H4 (cell line): ENCODE measurements around the gene RPL19. TPM values are rescaled to one million over a fixed set of nuclear protein-coding genes. Genes with fewer than 3 reads are reported as not detected.

Experiments
- DNase-seq: peaks from one replicate; pipeline ENCODE4 v3.0.0-alpha.2; 2015; ENCODE audit warnings: low spot score
- total RNA-seq: library from RNA; depleted of rRNA; stranded (reverse); fragments of >200 nt; shearing (Covaris generic); gene quantifications from 2 replicates; pipeline ENCODE4 v1.2.3, GENCODE V29; 2014

RPL19 gene
- total RNA-seq, 1 experiment from 2014 or later, result 3,244 TPM

DNA sequence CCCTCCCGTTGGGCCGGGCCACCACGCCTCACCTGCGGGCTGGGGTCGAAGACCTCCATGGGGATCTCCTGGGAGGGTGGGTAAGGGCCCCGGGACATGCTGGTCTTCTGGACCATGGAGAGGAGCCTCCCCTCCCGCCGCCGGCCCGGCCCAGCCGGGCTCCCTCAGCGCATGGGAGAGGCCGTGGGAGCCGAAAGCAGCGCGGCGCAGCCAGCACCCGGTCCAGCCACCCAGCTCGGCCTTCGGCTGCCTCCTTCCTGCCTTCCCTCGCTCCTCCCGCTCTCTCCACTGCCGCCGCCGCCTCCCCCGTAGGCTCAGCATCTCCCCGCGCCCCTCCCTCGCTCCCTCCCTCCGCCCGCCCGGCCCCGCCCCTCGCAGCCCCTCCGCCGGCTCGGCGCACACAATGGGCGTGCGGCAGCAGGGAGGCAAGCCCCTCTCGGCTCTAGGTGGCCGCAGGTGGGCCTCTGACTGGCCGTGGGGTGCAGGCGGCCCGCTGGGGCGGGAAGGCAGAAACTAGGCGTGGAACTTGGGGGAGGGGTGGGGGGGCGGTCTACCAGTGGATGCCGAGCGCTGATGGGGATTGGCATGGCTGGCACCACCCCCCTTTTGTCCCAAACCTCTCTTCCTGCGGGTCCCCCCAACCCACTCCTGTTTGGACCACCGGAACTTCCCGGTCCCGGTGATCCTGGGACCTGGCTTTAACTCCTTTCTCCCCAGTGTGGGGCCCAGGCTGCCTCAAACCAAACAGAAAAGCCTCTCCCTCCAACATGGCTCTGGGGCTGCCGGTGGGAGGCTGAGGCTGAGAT, 2.5 kb upstream of the RPL19 start, which contains the start of gene CACNB1:
Gene CACNB1, minus strand, starts transcription at position 290 of the 806 bp plus-strand sequence. Its CDS starts 174 bp downstream, at position 116.
- DNase-seq, result peak; percentile 68

DNA sequence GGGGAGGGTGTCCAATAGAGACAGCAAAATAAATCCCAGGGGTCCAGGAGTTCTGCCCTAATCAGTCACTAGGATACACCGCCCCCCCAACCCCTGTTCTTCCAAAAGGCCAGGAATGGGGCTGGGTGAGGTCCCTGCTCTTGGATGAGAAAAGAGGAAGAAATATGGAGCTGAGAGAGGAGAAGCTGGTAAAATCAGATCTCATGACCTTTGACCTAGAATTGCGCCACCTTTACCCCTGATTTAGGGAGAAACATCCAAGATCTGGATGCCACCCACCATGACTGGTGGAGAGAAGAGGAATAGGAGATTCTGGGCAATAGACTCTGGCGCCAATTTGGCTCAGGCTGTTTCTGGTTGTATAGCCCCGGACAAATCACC, 1.9 kb upstream of the RPL19 start:
- DNase-seq, result no peak

DNA sequence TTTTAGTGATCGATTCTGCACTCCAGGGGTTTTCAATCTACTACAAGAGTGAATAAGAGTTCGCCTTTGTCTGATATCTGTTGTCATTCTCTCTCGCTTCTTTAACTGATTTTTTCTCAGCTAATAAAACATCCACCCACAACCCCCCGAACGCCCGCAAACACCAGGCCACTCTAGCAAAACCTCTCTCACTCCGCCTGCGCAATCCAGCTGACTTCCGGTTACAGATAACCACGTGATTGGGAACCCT, 338 bp upstream of the RPL19 start:
- DNase-seq, result peak; percentile 93

DNA sequence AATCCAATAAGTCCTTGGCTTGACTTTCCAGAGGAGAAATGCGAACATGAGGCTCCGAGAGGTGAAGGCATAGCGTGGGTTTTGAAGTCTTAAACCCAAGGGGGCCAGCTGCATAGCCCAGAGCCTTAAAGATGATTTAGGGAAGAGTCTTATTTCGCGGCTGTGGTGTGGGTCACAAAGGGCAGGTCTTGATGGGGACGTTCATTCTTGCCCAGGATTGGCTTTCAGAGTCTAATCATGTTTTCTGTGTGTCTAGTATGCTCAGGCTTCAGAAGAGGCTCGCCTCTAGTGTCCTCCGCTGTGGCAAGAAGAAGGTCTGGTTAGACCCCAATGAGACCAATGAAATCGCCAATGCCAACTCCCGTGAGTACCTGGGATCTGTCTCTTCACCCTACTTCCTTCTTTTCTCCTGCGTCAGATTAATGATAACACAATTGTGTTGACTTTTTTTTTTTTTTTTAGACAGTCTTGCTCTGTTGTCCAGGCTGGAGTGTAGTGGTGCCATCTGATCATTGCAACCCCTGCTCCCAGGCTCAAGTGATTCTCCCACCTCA, 951 bp downstream of the RPL19 start:
- no peak for DNase-seq

DNA sequence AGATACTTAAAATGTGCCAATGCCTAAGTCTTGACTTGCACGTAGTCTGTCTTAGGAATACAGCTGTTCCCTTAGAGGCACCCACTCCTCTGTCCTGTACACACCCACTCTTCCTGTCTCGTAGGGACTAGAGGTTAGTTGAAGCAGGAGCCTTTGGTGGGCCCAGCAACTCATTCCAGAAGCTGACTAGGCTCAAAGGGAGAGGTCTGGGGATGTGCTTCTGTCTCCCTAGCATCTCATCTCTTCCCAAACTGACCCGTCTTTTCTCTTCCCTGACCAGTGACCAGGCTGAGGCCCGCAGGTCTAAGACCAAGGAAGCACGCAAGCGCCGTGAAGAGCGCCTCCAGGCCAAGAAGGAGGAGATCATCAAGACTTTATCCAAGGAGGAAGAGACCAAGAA, 4.2 kb downstream of the RPL19 start:
- no peak for DNase-seq

DNA sequence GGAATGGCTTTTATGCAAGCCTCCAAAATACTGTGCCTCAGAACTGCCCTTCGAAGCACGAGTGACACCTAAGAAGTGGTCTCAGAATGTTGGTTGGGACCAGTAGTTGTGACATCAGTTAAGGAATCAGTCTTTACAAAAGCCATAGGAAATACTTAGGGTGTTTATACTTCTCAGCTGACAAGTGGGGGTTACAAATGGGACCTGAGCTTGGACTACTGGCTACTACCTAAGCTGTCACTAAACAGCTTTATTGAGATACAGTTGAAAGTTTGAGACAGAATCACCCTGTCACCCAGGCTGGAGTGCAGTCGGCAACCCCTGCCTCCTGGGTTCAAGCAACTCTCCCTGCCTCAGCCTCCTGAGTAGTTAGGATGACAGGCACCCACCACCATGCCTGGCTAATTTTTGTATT, 5.0 kb downstream of the RPL19 start:
- no peak for DNase-seq

DNA sequence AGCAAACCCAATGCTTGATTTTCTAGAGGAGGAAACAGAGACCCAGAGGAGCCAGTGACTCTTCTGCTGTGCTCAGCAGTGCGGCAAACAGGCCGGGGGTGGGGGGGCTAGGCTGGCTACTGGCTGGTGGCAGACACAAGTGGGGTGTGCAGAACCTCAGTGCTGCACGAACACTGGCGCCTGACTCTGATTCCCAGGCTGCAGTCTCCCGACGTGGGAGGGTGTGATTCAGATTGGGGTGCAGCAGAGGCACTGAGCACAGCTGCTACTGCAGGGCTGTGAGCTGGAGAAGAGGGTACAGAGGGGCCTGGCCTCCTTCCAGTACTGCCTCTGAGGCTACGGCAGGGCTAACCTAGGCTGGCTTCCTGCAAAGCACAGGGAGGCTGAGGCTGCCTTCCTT, 8.1 kb downstream of the RPL19 start:
- no peak for DNase-seq

DNA sequence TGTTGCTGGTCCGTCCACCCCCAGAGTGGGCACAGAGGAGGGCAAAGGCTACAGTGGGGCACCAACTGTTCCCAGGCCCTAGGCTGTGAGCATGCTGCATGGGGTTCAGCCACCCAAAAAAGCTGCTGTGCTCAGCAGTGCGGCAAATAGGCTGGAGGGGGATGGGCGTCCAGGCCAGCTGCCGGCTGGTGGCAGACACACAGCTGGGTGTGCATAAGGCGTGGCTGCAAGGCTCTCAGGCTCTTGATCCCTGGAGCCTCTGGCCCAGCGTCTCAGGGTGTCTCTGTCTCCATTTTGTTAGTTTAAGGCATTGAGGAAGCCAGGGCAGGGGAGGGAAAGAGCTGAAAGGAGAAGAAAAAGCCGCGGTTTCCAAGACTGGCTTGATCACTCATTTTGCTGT, 8.8 kb downstream of the RPL19 start:
- DNase-seq, result no peak

DNA sequence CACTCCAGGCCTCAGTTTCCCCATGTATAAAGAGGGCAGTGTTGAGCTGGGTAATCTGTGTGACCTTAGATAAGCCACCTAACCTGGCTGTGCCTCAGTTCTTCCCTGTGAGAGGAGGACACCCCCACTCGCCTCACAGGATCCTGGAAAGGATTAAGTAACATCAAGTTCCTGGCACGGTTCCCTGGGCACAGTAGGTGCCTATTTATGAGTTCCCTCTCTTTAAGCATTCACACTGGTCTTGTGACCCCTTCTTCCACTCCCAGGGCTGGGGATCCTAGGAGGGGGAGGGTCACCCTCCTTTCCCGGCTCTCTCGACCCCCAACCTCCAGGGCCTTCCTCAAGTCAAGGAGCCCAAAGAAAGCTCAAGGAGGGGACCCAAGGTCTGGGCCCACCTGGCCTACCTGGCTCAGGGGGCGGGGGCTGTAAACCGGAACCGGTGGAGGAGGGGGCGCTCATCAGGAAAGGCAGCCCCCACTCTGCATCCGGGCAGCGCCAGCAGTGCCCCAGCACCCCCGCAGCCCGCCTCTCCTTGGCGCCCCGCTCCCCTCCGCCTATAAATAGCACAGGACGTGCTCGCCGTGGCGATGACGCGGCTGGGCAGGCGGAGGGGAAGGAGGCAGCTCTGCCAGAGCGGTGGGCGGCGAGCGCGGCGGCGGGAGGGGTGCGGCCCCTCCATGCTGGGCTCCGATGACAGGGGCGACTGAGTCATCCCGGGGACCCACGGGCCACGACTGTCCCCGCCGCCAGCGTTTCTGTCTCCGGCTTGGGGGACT, 9.4 kb downstream of the RPL19 start:
- DNase-seq, result no peak

DNA sequence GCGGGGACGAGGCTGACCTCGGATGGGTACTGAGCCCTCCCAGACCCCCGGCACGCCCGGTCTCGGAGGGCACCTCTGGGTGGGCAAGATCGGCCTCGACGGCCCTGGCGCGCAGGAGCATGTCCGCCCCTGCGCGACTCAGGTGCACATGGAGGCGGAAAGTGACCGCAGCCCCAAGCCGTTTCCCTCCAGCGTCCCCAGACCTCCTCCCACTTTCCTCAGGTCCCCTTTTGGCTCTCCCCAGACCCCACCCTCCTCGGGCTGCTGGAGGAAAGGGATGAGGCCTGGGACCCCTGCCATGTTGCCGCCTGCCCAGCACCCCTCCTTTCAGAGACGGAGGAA, 10.0 kb downstream of the RPL19 start:
- no peak for DNase-seq

DNA sequence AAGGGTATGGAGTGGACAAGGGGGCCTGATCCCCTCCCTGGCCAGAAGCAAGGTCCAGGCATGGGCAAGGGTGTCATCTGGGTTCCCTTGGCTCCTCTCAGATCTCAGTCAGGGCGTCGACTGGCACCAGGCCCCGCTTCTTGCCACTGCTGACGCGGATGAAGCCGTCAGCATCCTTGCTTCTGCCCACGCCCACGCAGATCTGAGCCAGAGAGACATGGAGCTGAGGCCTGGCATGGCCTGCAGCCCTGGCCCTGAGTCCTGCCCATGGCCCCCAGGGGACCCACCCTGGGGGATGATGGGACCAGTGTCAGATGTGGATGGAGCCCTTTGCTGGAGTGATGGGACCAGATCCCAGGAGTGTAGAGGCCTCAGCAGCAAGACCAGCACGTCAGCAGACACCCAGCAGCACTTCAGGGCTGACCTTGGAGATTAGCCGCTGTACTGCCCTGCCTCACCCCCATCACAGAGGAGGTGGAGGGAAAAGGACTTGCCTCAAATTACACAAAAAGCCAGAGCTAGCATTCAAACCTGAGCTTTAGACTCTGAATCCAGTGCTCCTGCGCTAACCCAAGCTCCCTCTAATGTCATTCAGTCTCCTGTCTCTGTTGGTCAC, 12.2 kb downstream of the RPL19 start:
- no peak for DNase-seq

DNA sequence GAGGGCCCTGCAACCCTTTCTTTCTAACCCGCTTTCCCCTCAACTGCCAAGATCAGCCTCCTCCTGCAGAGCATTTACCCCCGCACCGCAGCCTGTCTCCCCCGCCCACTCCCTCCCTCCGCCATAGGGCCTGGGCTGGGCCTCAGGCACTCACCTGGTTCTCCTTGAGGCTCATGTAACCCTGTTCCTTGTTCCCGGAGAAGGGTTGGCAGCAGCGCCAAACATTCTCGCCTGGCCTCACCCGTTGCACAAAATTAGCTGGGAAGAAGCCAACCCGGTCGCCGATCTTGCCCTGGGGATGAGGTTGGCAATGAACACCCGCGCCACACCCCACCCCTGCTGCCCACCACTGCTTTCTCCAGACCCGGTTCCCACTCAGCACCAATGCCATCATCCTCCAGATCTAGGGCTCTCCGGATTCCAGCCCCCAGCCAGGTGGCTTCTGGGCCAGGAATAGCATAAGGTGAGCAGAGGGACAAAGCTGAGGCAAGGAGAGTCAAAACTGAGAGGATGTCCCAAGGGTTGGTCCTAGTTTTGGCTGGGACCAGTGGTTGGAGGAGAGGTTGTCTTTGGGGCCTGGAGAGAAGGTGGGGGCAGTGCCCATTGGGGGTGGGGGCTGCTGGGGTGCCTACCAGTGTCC, 12.9 kb downstream of the RPL19 start:
- no peak for DNase-seq

DNA sequence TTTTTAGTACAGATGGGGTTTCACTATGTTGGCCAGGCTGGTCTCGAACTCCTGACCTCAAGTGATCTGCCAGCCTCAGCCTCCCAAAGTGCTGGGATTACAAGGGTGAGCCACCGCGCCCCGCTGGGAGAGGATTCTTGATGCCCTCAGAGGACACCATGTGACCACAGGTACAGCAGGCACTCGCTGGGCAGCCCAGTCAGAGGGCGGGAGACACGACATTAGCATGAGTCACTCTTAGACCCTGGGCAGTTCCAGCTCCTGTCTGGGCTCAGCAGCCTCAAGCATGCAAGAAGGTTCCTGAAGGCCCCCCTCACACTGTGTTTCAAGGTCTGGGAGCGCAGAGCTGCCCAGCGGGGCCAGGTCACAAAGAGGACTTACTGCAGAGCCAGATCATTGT, 13.8 kb downstream of the RPL19 start:
- peak; percentile 63 for DNase-seq

DNA sequence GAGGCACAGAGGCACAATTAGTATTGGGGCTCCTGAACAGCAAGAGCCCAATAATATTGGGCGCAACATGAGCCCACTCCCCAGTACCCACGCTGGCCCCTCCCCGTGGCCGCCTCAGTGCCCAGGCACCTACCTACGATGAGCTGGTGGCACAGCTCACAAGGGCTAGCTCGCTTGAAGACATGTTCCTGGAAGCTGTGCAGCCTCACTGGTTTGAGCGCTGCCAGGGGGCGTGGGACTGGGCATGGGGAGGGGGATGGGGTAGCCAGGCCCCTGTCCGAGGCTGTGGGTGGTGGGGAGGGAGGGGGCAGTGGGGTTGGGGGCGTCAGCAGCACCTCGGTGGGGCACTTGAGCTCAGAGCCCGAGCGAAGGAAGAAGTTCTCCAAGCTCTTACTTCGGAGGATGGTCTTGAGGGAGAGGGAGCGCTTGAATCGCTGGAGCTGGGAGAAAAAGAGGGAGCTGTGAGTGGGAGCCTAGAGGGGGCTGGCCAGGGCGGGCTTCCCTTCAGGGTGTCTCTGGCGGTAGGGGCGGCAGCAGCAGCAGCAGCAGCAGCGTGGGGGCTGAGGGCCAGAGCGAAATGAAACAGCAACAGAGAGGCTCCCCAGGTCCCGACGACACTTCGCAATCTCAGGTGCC, 17.8 kb downstream of the RPL19 start:
- no peak for DNase-seq

DNA sequence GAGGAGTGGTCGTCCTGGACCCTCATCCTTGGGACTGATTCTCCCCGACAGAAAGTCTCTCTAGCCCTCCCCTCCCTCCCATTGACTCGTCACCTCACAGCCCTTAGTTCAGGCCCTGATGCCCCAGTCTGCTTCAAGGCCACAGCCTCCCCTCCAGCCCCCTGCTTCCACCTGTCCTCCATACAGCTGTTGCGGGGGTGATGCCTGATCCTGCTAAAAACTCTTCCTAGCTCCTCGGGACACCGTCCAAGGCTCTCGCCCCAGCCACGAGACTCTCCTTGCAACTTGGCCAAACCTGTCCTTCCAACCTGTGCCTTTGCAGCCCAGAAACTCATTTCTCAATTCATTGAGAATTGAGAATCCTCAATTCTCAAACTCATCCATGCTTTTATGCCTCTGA, 18.8 kb downstream of the RPL19 start:
- DNase-seq, result no peak

DNA sequence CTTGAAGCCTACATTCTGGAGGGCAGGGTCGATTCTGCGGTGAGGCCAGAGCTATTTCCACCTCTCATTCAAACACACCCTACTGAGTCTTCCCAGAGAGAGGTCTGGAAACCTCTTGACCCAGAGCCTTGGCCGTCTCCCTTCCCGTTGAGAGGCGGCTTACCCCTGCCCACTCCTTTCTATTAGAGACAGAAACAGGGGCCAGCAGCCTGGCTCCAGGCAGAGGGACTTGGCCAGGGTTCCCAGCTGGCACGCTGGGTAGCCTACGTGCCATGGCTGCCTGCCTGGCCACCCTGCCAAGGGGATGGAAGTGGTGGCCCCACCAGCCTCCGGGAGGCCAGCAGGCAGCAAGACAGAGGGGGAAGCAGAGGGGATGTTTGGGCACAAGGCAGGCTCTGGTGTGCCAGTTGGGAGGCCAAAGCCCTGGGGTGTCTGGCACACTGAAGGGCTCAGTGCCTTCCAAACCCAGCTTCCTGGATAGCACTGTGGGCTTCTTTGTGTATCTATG, 19.6 kb downstream of the RPL19 start:
- no peak for DNase-seq

DNA sequence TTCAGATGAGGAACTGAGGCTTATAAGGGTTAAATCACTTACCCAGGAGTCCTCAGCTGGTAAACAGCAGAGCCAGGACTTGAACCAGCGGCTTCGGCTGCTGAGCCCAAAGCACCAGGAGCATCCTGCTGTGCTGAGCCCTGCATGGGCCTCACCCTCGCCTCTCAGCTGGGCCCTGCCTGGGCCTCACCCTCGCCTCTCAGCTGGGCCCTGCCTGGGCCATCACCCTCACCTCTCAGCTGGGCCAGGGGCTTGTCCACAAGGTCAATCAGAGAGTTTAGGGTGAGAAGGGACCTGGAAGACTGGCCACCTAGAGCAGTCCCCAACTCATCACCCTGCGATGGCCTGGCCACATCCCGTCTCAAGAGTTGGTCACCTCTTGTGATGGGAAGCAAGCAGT, 21.5 kb downstream of the RPL19 start:
- no peak for DNase-seq

DNA sequence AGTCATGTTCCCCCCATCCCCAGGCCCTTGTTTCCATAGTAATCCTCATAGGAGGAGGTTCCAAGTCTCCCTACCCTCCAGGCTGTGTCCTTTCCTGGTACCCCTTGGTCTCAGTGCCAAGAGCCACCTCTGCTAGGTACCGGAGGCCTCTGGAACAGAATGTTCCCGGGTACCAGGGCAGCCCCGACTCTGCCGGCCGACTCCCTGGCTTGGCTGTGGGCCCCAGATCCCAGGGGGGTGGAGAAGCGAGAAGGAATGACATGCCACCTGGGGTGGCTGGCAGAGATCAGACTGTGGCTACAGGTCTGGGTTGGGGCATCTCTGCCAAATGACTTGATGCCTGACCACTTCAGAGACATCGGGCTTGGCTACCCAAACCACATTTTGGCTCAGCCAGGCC, 22.1 kb downstream of the RPL19 start:
- no peak for DNase-seq

DNA sequence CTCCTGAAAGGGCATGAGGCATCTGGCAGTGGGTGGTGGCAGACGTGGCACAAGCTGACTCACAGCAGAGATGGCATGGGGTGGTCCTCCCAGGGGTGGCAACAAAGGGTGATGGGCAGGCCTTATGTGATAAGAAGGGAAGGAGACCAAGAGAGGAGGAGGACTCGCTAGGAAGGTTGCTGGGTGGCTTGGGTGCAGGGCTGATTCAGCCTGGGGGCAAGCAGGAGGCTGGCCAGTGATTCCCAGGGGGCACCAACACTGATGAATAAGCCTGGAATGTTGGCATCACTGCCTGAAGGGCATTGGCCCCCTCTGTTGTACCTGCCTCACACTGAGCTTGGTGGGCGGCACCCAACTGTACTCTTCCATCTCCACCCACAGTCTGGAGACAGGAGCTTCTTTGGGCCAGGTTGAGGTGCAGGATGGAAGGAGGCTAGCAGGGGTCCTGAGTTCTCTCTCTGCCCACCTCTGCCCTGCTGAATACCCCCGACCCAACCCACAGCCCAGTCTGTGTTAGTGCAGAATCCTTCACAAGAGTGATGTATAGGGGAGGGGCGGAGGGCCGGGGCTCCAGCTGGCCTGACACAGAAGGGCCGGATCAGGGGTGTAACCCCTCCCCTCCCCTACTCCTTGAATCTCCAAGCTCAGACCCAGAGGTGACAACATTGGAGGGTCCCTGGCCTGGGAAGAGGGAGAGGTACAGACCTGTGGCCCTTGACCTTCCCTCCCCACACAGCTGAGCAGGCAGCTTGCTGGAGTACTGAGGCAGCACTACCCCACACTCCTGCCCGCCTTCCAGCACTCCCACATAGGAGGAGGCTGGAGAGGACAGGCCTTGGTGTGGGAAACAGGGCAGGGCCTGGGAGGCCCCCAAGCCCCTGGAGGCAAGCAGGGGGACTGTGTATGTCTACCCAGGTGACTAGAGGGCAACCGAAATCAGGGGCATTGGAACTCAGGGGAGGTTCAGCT, 23.1 kb downstream of the RPL19 start:
- no peak for DNase-seq
